Stimulated activated CD8-positive, alpha-beta memory T cell treated with anti-CD3 and anti-CD28 coated beads, Interleukin-4, amount 100 ng/mL, for 48 hours (primary cell): Measurements from ENCODE around the gene ZFAND6.

Source experiments
- DNase-seq: peaks from one replicate; pipeline ENCODE4 v3.0.0-alpha.2; 2020

ZFAND6 gene

GRCh38 chr15:80173022-80173759 is 113.7 kb downstream of the ZFAND6 start:
- peak; percentile 84 for DNase-seq

GRCh38 chr15:80174017-80174746 is 114.7 kb downstream of the ZFAND6 start:
- DNase-seq = no peak

DNA sequence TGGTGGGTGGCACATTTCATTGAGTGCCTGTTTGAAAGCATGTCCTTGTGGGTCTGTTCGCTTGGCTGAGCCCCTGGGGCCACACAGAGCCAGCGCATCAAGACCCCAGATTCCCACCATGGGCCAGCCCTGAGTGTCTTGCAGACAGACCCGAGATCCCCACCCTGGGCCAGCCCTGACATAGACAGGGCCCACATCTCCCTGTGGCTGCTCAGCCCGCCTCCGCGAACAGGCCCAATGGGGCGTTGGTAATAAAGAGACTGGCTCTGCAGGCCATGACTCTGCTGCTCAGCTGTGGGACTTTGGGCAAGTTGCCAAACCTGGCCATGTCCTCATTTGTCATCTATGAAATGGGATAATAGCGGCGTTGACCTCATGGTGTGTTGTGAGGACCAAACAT is 116.0 kb downstream of the ZFAND6 start:
- no peak for DNase-seq

DNA sequence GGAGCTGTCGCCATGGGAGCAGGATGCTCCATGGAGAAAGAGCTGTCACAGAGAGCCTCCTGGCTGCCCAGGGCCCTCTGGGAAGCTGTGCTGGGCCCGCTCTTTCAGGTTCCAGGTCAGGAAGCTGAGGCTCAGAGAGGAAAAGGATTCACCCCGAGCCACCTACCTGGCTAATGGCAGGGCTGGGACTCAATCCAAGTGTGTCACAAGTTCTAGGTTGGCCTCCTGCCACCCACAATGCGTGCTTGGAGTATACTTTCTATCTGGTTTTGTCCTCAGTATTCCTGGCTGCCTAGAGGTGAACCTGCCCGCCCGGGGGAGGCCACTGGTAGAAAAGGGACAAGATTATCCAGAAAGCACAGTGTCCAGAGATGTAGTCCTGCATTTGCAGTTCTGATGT is 117.0 kb downstream of the ZFAND6 start:
- no peak for DNase-seq

GRCh38 chr15:80177156-80177555 is 117.7 kb downstream of the ZFAND6 start:
- DNase-seq = no peak

- DNase-seq = no peak
These were observed 119.7 kb downstream of the ZFAND6 start for GRCh38 chr15:80179025-80179759.

DNA sequence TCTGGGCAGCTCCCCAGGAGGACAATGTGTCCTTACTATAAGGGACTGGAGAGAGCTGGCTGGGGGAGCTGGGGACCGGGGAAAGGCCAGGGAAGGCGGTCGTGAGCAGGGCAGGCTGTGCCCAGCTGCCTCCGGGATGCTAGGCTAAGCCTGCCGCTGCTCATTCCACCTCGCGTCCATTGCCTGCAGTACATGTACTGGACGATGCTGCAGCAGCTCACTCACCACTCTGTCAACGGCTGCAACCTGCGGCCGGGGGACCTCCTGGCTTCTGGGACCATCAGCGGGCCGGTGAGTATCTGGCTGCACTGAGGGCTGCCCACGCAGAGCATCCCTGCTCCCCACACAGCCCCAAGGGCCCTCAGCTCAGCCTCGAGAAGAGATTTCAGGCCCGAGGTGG is 120.5 kb downstream of the ZFAND6 start:
- DNase-seq = no peak

- DNase-seq = no peak
These were observed 121.0 kb downstream of the ZFAND6 start for GRCh38 chr15:80180468-80180867.

DNA sequence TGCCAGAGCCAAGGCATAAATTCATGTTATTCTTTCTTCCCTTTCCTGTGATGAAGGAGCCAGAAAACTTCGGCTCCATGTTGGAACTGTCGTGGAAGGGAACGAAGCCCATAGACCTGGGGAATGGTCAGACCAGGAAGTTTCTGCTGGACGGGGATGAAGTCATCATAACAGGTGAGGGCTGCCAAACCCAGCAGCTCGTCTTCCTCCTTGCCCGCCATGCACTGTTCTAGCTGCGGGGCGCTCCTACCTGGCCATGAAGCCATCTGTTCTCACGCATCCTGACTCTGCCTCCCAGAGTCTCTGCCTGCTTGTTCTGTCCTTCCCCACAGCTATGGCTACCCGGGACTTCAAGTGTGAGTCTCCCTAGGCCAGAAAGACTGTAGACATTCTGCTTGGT is 121.5 kb downstream of the ZFAND6 start:
- DNase-seq = no peak

GRCh38 chr15:80182611-80183261 is 123.3 kb downstream of the ZFAND6 start:
- no peak for DNase-seq

GRCh38 chr15:80183306-80183705 is 123.8 kb downstream of the ZFAND6 start:
- DNase-seq = no peak

DNA sequence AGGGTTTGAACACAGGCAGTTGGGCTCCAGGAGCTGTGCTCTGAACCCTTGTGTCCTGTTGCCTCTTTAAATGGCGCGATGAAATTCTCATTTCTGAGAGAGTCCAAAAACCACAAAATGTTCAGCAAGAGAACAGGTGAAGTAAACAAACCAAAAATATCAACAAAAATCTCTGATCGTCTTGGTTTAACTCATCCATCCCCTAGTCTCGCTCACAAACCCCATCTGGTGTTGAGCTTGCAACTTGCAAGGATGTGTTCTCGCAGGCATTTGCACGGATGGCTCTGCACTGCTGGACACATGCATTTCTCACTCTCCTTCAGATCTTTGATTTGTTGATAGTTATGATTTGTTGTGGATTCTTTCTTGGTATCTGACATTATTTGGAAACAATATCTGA is 124.4 kb downstream of the ZFAND6 start:
- no peak for DNase-seq

DNA sequence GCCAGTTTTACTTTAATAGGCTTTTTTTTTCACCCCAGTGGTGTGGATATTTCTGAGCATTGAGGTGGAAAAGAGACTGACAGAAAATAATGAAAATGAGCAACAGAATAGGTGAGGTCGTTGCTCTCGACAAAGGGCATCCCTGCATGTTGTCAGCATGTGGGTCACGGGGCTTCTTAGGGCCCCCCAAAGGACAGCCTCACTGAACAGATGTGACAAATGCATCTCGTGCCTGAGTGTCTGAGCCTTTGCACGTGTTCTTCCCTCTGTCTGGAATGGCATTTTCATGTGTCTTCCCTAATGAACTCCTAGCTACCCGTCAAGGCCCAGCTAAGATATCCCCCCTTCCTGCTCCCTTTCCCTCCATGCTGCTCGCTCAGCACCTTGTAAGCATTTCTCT is 125.1 kb downstream of the ZFAND6 start:
- DNase-seq = no peak

DNA sequence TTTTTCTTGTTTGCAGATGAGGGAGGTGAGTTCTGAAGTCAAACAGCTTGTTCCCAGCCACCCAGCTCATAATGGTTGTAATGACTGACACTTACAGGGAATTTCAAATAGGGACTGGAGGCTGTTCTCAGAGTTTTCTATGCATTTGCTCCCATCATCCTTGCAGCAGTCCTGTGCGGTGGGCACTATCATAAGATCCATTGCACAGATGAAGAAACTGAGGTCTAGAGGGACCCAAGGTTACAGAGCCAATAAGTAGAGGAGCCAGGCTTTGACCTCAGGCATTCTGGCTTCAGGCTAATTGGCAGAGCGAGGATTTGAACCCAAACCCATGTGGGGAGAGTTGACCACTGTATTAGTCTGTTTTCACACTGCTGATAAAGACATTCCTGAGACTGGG is 125.7 kb downstream of the ZFAND6 start:
- DNase-seq = no peak

GRCh38 chr15:80186066-80186465 is 126.6 kb downstream of the ZFAND6 start:
- DNase-seq = no peak

DNA sequence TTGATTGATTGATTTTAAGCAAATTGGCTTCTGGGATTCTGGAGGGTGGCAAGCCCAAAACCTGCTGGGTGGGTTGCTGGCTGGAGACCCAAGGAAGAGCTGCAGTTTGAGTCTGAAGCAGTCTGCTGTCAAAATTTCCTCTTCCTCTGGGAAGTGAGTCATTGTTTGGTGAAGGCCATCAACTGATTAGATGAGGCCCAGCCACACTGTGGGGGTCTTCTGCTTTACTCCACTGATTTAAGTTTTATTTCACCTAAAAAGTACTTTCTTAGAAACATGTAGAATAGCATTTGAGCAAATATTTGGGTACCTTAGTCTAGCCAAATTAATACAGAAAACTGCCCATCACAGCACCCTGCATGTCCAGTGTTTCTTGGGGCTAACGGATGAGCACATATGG is 127.1 kb downstream of the ZFAND6 start:
- no peak for DNase-seq
